DOHH2 (cell line): Measurements from ENCODE around the gene MPPED2.

ENCODE experiments used
- H3F3A ChIP-seq: fragments of 200-600 bp; sonication (generic), shearing (Covaris generic); 2 replicates; pipeline ENCODE4 v1.6.0; 2016; ENCODE audit warnings: antibody characterized with exemption, mild to moderate bottlenecking; ENCODE audit not compliant: control insufficient read depth, insufficient read depth
- H3K27ac ChIP-seq: fragments of 200-600 bp; sonication (generic); 2 replicates; pipeline ENCODE4 v1.5.1; 2014; ENCODE audit warnings: low read depth, mild to moderate bottlenecking, low read length, moderate library complexity
- H3K27me3 ChIP-seq: fragments of 200-600 bp; sonication (generic); 2 replicates; pipeline ENCODE4 v1.6.1; 2014; ENCODE audit warnings: mild to moderate bottlenecking, low read length, mixed read lengths; ENCODE audit not compliant: control insufficient read depth
- H3K36me3 ChIP-seq: fragments of 200-600 bp; sonication (generic); 2 replicates; pipeline ENCODE4 v1.6.1; 2014; ENCODE audit warnings: mild to moderate bottlenecking, low read length, moderate library complexity, mixed read lengths; ENCODE audit not compliant: control insufficient read depth
- H3K4me1 ChIP-seq: fragments of 200-600 bp; sonication (generic); 2 replicates; pipeline ENCODE4 v1.6.1; 2014; ENCODE audit warnings: mild to moderate bottlenecking, low read length, mixed read lengths; ENCODE audit not compliant: control insufficient read depth
- H3K4me2 ChIP-seq: fragments of 200-600 bp; sonication (generic); 2 replicates; pipeline ENCODE4 v1.6.0; 2014; ENCODE audit warnings: mild to moderate bottlenecking, low read length, moderate library complexity
- H3K4me3 ChIP-seq: fragments of 200-600 bp; sonication (generic); 2 replicates; pipeline ENCODE4 v1.5.1; 2014; ENCODE audit warnings: mild to moderate bottlenecking, low read length, mixed read lengths
- H3K79me2 ChIP-seq: fragments of 200-600 bp; sonication (generic); 2 replicates; pipeline ENCODE4 v1.6.1; 2014; ENCODE audit warnings: mild to moderate bottlenecking, low read length, mixed read lengths; ENCODE audit not compliant: control insufficient read depth
- H3K9me2 ChIP-seq: fragments of 200-600 bp; sonication (generic); replicated peaks from 2 replicates; pipeline ENCODE4 v1.6.1; 2014; ENCODE audit warnings: mild to moderate bottlenecking, low read length, mixed read lengths; ENCODE audit not compliant: control insufficient read depth
- H3K9me3 ChIP-seq: fragments of 200-600 bp; sonication (generic); 2 replicates; pipeline ENCODE4 v1.6.1; 2014; ENCODE audit warnings: antibody characterized with exemption, low read length, mixed read lengths; ENCODE audit not compliant: control insufficient read depth, insufficient read depth
- H4K20me1 ChIP-seq: fragments of 200-600 bp; sonication (generic); 2 replicates; pipeline ENCODE4 v1.6.0; 2014; ENCODE audit warnings: low read depth, mild to moderate bottlenecking, antibody characterized with exemption, low read length, moderate library complexity; ENCODE audit not compliant: control insufficient read depth, insufficient read depth
- CTCF ChIP-seq: fragments of 200-600 bp; sonication (generic); IDR thresholded peaks from one replicate; pipeline ENCODE4 v1.5.1; 2014; ENCODE audit warnings: antibody characterized with exemption, mild to moderate bottlenecking, low read depth, low read length; ENCODE audit not compliant: poor library complexity, severe bottlenecking
- EZH2phosphoT487 ChIP-seq: fragments of 200-600 bp; sonication (generic); IDR thresholded peaks from 2 replicates; pipeline ENCODE4 v1.6.1; 2017; ENCODE audit warnings: borderline replicate concordance, mild to moderate bottlenecking, antibody characterized with exemption, low read length, moderate library complexity, mixed read lengths

MPPED2 gene

GRCh38 chr11:30586251-30587144, at the start of gene MPPED2:
MPPED2 (minus strand) TSS chr11:30586353; CDS start chr11:30580373, 5,980 bp downstream.
- no peaks in the 10 kb centered on the region for H3K4me1 ChIP-seq
- H3K27ac ChIP-seq = no peak within 1 kb of the TSS
- no peaks in the 10 kb centered on the region for H4K20me1 ChIP-seq
- TF ChIP-seq CTCF = no peak
- no peak for TF ChIP-seq EZH2phosphoT487
- H3K9me2 ChIP-seq = no peaks in the 10 kb centered on the region
- H3K4me3 ChIP-seq = no peak within 1 kb of the TSS
- no peaks in the 10 kb centered on the region for H3K9me3 ChIP-seq
- H3F3A ChIP-seq = no peaks in the 10 kb centered on the region
- no peaks in the 10 kb centered on the region for H3K36me3 ChIP-seq
- H3K79me2 ChIP-seq = no peaks in the 10 kb centered on the region
- H3K27me3 ChIP-seq = no peaks in the 10 kb centered on the region
- H3K4me2 ChIP-seq = no peak within 1 kb of the TSS

- Histone ChIP-seq H3K79me2 (no peaks in the 10 kb centered on the region), H3K9me3 (no peaks in the 10 kb centered on the region), H3K27me3 (no peaks in the 10 kb centered on the region), H3K36me3 (no peaks in the 10 kb centered on the region), H3K4me2 (no peak overlapping the region), H3K4me3 (no peak overlapping the region), H3K4me1 (no peaks in the 10 kb centered on the region), H3K27ac (no peak overlapping the region), H3F3A (no peaks in the 10 kb centered on the region), H4K20me1 (no peaks in the 10 kb centered on the region), H3K9me2 (no peaks in the 10 kb centered on the region)
- TF ChIP-seq EZH2phosphoT487 (no peak), CTCF (no peak)
These were observed 49.3 kb upstream of the MPPED2 start for GRCh38 chr11:30635401-30635989.

GRCh38 chr11:30631148-30631547, 45.0 kb upstream of the MPPED2 start:
- H3K27me3 ChIP-seq = no peaks in the 10 kb centered on the region

More at GRCh38 chr11:30631148-30631547, 45.0 kb upstream of the MPPED2 start:
- H3K36me3 ChIP-seq = no peaks in the 10 kb centered on the region
- TF ChIP-seq EZH2phosphoT487 (no peak), CTCF (no peak)
- no peaks in the 10 kb centered on the region for H3F3A ChIP-seq
- no peak overlapping the region for H3K4me3 ChIP-seq
- H3K27ac ChIP-seq = no peak overlapping the region
- no peaks in the 10 kb centered on the region for H3K79me2 ChIP-seq
- H3K9me2 ChIP-seq = no peaks in the 10 kb centered on the region
- no peak overlapping the region for H3K4me2 ChIP-seq
- H4K20me1 ChIP-seq = no peaks in the 10 kb centered on the region
- no peaks in the 10 kb centered on the region for H3K9me3 ChIP-seq
- no peaks in the 10 kb centered on the region for H3K4me1 ChIP-seq
